Uterus (tissue), 4 donors: ENCODE data around the gene ADAMTS9. TPM values are rescaled to one million over a fixed set of nuclear protein-coding genes. Genes with fewer than 3 reads are reported as not detected.

Experiments used
- DNase-seq, 2 donors: peaks; one replicate each; pipeline ENCODE4 v3.0.0-alpha.2; 2019 to 2020
- H3K27ac ChIP-seq, 2 donors: fragments of 200-600 bp; sonication (generic); 1 replicate in 1 of 2; 2 replicates in 1 of 2; pipeline ENCODE4 v1.5.1; 2016 to 2018
- H3K27me3 ChIP-seq, 2 donors: fragments of 200-600 bp; sonication (generic); one replicate each; pipeline ENCODE4 v1.5.1; 2018 to 2019; ENCODE audit warnings: control low read depth in 1 of 2
- H3K36me3 ChIP-seq, 2 donors: fragments of 200-600 bp; sonication (generic); one replicate each; pipeline ENCODE4 v1.5.1; 2019; ENCODE audit warnings: control low read depth in 1 of 2
- H3K4me1 ChIP-seq, 2 donors: fragments of 200-600 bp; sonication (generic); one replicate each; pipeline ENCODE4 v1.5.1; 2018 to 2019; ENCODE audit warnings: control low read depth in 1 of 2
- H3K4me3 ChIP-seq, 2 donors: fragments of 200-600 bp; sonication (generic); 1 replicate in 1 of 2; 2 replicates in 1 of 2; pipeline ENCODE4 v1.5.1; 2018 to 2019; ENCODE audit warnings: mild to moderate bottlenecking in 1 of 2
- H3K9me3 ChIP-seq, 2 donors: fragments of 200-600 bp; sonication (generic); one replicate each; pipeline ENCODE4 v1.5.1; 2019; ENCODE audit warnings: control low read depth in 1 of 2
- CTCF ChIP-seq, 4 experiments: fragments of 200-600 bp in 2 of 4; fragments of 450-650 bp in 2 of 4; sonication (generic) in 2 of 4; IDR thresholded peaks; one replicate each; pipeline ENCODE4 v1.5.1; 2016 to 2019; ENCODE audit warnings: antibody characterized with exemption in 4 of 4, mild to moderate bottlenecking in 2 of 4, moderate library complexity in 1 of 4
- POLR2A ChIP-seq, 2 donors: fragments of 450-650 bp; IDR thresholded peaks; one replicate each; pipeline ENCODE4 v1.6.1; 2016; ENCODE audit warnings: antibody characterized with exemption in 2 of 2, mild to moderate bottlenecking in 1 of 2, moderate library complexity in 1 of 2
- intact Hi-C: fragments of 100-400 bp; cut with DNase I; formaldehyde crosslinking; loops from one replicate; pipeline ENCODE4 v1.15.1; 2023; ENCODE audit warnings: low total_unique reads
- total RNA-seq, 4 donors: library from RNA; depleted of rRNA in 3 of 4; stranded (reverse); fragments of >200 nt in 3 of 4; gene quantifications; one replicate each; pipeline versions ENCODE4 v1.1.0 to v1.2.4, GENCODE V29; 2014 to 2023
- donor health status: DM: yes; HTN: yes; CAD: no.

ADAMTS9 gene
- total RNA-seq, 4 donors from 2014 or later, result 17.4 to 197 (median 160) TPM

DNA sequence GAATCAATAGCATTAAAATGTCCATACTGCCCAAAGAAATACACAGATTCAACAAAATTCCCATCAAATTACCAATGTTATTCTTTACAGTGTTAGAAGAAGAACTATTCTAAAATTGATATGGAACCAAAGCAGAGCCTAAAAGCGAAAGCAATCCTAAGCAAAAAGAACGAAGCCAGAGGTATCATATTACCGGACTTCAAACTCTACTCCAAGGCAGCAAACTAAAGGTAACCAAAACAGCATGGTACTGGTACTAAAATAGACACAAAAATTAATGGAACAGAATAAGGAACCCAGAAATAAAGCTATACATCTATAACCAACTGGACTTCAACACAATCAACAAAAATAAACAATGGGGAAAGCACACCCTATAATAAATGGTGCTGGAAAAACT, 167.5 kb downstream of the ADAMTS9 start:
- Histone ChIP-seq H3K9me3 (no peaks in the 10 kb centered on the region), H3K36me3 (no peaks in the 10 kb centered on the region), H3K27me3 (no peaks in the 10 kb centered on the region), H3K27ac (no peak overlapping the region), H3K4me1 (no peaks in the 10 kb centered on the region), H3K4me3 (no peak overlapping the region)
- DNase-seq, result no peak
- TF ChIP-seq POLR2A (IDR thresholded peaks at IDR 0.05), result no peak
- TF ChIP-seq CTCF (IDR thresholded peaks at IDR 0.05), result no peak
- intact Hi-C loops, result no loop called here

- no peak overlapping the region for H3K27ac ChIP-seq
- H3K36me3 ChIP-seq, result no peaks in the 10 kb centered on the region
- intact Hi-C loops, result no loop called here
- no peaks in the 10 kb centered on the region for H3K27me3 ChIP-seq
- H3K4me1 ChIP-seq, result no peaks in the 10 kb centered on the region
- TF ChIP-seq POLR2A (IDR thresholded peaks at IDR 0.05) (no peak), CTCF (IDR thresholded peaks at IDR 0.05) (no peak)
- no peak for DNase-seq
- H3K4me3 ChIP-seq, result no peak overlapping the region
- no peaks in the 10 kb centered on the region for H3K9me3 ChIP-seq
Observed at GRCh38 chr3:64518950-64519349, 168.8 kb downstream of the ADAMTS9 start.

DNA sequence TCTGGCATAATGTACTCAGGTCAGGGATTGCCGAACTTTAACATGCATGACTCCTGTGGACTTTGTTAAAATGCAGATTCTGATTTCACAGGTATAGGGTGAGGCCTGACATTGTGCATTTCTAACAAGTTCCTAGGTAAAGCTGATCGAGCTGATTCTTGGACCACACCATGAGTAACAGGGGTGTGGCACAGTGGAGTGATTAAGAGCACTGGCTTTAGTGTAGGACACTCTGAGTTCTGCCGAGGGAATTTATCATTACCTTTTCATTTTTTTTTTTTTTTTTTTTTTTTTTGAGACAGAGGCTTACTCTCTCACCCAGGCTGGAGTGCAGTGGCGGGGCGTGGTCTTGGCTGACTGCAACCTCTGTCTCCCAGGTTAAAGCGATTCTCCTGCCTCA, 169.3 kb downstream of the ADAMTS9 start:
- TF ChIP-seq CTCF (IDR thresholded peaks at IDR 0.05), result no peak
- no peak for TF ChIP-seq POLR2A (IDR thresholded peaks at IDR 0.05)
- Histone ChIP-seq H3K36me3 (no peaks in the 10 kb centered on the region), H3K9me3 (no peaks in the 10 kb centered on the region), H3K4me1 (no peaks in the 10 kb centered on the region), H3K27me3 (no peaks in the 10 kb centered on the region), H3K27ac (no peak overlapping the region), H3K4me3 (no peak overlapping the region)
- intact Hi-C loops, result no loop called here
- no peak for DNase-seq

DNA sequence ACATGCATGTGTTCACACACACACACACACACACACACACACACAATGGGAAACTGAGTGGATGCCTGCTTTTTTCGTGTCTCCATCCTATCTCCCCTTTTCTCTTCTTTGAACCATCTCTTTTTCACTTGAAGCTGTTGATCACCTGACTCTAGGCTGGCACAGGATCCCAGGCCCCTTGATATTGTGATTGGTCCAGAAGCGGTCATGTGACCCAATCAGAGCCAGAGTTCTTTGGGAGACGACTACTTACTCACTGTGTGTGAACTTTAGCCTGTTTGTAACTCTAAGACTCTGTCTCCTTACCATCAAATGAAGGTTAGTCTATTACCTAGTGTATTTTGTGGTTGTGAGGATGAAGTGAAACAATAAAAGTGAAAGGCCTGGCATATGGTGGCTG, 172.9 kb downstream of the ADAMTS9 start:
- DNase-seq, result no peak
- Histone ChIP-seq H3K27ac (no peak overlapping the region), H3K36me3 (no peaks in the 10 kb centered on the region), H3K4me3 (no peak overlapping the region), H3K4me1 (no peaks in the 10 kb centered on the region), H3K27me3 (no peaks in the 10 kb centered on the region), H3K9me3 (no peaks in the 10 kb centered on the region)
- intact Hi-C loops, result no loop called here
- no peak for TF ChIP-seq CTCF (IDR thresholded peaks at IDR 0.05)
- TF ChIP-seq POLR2A (IDR thresholded peaks at IDR 0.05), result no peak

DNA sequence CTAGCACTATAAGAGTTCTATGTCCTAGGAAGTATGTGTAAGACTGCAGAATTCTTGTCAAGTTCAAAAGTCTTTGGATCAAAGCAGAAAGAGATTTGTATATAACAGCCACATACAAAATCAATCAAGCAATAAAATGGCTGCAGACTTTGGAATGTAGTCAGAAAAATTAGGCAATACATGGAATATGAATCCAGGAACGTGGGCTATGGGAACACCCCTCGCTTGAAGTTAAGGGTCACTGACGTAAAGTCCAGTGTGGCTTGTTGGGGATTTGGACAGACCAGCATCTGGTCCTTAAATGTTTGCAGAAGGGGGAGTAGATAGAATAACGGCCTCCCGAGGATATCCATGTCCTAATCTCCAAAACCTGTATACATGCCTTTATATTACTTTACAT, 178.6 kb downstream of the ADAMTS9 start:
- H3K36me3 ChIP-seq, result no peaks in the 10 kb centered on the region
- H3K9me3 ChIP-seq, result no peaks in the 10 kb centered on the region
- no peak overlapping the region for H3K4me3 ChIP-seq
- intact Hi-C loops, result no loop called here
- TF ChIP-seq CTCF (IDR thresholded peaks at IDR 0.05), result no peak
- no peak for DNase-seq
- no peaks in the 10 kb centered on the region for H3K27me3 ChIP-seq
- H3K27ac ChIP-seq, result no peak overlapping the region
- H3K4me1 ChIP-seq, result no peaks in the 10 kb centered on the region
